ENCODE data around the gene TBCA.

- no peak for TF ChIP-seq CTCF (IDR thresholded peaks at IDR 0.05)
- no peak for TF ChIP-seq POLR2A (IDR thresholded peaks at IDR 0.05)
Measured at GRCh38 chr5:77795846-77796245, 19.7 kb upstream of the TBCA start.
